HPDE6-E6E7 (cell line): ENCODE measurements around the gene GPR107.

Source experiments
- DNase-seq: peaks from one replicate; pipeline ENCODE4 v3.0.0; 2011; ENCODE audit warnings: missing footprints; ENCODE audit errors: extremely low spot score

GPR107 gene

GRCh38 chr9:130027533-130028365 is 26.0 kb upstream of the GPR107 start:
- no peak for DNase-seq

DNA sequence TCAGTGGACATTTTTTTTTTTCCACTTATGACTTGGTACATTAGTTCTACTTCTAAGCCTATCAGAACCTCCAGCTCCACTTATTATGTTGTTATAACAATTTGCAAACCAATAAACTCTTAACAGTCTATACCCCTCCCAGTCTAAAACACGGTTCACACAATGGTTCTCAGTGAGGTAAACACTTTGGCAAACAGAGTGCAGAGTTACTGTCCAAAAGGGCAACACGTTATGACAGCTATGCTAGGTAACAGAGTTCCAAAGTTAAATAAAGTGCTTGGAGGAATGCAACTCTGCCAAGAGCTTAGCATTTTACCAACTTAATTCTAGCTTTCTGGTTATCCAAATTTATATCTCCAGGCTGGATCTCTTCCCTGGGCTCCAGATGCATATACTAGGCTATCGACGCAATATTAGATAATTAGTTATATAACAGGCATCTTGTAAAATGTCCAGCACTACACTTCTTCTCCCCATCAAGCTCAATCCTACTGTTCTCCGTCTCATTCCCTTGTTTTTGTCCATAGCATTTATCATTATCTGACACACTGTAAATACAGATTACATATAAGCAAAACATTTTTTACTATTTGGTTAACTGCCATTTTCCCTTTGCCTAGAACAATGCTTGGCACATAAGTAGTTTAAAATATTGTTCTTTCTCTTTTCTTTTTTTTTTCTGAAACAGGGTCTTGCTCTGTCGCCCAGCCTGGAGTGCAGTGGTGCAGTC is 25.0 kb upstream of the GPR107 start:
- no peak for DNase-seq

DNA sequence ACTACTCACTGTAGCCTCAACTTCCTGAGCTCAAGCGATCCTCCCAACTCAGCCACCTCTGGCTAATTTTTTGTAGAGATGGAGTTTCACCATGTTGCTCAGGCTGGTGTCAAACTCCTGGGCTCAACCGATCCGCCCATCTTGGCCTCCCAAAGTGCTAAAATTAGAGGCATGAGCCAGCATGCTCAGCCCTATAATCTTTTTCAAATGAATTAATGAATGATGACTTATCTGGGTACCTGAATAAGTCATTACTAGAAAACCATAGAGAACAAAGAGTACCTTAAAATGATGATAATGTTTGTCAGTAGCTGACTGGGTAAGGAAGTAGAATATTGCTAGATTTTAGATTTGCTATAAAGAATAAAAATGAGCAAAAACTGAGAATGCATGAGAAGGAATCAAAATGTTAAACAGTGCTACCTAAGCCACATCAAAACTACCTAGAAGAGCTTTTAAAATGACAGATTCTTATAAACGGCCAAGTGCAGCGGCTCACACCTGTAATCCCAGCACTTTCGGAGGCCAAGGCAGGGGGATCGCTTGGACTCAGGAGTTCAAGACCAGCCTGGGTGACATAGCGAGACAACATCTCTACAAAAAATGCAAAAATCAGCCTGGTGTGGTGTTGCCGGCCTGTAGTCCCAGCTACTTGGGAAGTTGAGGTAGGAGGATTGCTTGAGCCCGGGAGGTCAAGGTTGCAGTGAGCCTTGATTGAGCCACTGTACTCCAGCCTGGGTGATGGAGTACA is 24.3 kb upstream of the GPR107 start:
- no peak for DNase-seq

GRCh38 chr9:130030651-130031127 is 23.0 kb upstream of the GPR107 start:
- DNase-seq = no peak

DNA sequence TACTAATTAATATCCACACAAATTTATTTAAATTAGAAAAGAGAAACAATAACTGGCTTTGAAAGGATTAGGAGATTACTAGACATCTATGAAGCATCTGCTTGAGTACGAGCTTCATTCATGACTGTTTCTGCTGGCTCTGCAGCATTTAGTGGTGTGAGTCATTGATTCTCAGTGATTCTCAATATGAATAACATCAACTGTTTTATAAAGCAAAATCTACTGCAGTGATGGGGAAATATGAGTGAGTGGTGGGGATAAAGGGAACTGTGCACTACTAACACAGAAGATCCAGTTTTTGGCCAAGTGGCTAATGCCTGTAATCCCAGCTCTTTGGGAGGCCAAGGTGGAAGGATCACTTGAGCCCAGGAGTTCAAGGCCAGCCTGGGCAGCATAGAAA is 19.1 kb upstream of the GPR107 start:
- no peak for DNase-seq

GRCh38 chr9:130036099-130036498 is 17.6 kb upstream of the GPR107 start:
- DNase-seq = no peak

DNA sequence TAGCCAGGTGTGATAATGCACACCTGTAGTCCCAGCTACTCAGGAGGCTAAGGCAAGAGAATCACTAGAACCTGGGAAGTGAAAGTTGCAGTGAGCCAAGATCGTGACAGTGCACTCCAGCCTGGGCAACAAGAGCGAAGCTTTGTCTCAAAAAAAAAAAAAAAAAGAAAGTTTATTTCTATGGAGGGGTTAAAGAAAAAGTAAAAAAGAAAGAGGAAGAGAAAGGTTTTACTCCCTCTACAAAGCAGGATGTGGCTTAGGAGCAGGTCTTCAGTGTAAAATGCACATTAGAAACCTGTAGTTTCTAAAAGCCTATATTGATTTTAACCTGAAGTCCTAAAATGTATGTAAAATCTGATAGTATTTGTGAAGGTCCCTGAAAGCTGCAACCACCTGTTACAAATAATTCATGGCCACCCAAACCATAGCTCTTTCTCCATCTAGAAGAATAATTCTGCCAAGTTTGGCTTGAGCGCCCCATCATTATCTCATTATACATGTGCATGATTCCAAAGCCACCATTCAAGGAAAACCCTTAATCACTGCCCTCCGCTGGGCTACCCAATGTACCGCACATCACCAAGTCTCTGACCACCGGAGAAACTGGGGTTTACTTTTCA is 14.1 kb upstream of the GPR107 start:
- DNase-seq = no peak

GRCh38 chr9:130040984-130041647 is 12.6 kb upstream of the GPR107 start:
- DNase-seq = no peak

GRCh38 chr9:130041648-130042405 is 11.9 kb upstream of the GPR107 start:
- DNase-seq = no peak

- DNase-seq = no peak
Observed at GRCh38 chr9:130042406-130042884, 11.3 kb upstream of the GPR107 start.

DNA sequence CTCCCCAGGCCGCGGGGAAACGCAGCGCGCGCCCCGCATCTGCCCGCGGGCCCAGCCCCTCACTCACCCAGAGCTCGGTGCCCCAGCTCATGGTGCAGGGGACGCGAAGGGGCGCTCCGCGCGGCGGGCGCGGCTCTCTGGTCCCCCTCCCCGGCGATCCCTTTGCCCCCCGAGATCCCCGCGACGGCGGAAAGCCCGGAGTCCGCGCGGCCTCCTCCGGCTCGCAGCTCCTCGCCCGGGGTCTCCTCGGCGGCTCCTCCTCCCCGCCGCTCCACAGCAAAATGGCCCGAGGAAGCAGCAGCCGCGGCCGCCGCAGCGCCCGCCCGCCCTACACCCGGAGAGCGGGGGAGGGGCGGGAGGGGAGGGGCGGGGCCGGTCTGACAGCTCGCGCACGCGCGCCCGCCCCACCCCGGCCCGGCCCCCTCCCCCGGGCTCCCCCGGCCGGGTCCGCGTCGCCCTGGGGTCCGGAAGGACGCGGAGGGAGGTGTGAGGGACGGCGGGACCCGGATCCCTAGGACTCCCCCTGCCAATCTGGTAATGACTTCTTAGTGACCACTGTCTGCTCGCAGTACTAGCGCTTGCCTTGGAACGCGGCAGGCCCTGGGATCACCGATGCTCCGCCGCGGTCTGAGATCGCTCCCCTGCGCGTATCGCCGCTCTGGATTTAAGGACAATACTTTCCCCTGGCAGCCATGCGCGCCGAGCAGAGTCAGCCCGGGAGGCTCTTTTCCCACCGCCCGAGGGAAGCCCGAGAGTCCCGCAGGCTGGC is 10.6 kb upstream of the GPR107 start, which contains the start of gene FNBP1:
Gene FNBP1, minus strand, starts transcription at position 305 of the 769 bp plus-strand sequence. Its CDS starts 214 bp downstream, at position 91.
- no peak for DNase-seq

- no peak for DNase-seq
Observed at GRCh38 chr9:130043654-130044623, 9.8 kb upstream of the GPR107 start.

DNA sequence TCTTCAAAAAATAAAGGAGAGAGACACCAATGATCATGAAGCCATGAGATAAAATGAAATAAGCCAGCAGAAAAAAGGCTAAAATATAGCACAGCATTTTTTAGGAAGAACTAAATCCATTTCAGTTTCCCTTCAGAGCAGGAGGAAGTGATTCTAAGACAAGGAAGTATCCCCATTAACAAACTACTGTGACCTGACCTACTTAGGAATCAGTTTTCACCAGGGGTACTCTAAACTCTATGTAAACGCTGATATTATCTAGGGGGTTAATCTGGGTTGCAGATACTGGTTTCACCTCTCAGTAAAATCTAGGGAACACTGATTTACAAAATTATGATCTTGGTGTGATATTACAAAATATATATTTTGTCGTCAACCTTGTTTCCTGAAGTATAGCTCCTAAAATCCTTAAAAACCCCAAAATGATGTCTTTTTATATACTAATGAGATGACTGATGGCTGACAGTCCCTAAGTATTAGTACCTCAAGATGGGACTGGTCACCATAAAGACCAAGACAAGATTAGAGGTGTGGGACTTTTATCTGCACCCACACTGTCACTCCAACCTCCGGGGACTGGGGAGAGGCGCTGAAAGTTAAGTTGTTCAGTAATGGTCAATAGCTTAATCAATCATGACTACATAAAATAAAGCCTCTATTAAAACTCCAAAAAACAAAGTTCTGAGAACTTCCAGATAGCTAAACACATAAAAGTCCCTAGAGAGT is 7.8 kb upstream of the GPR107 start:
- no peak for DNase-seq

- no peak for DNase-seq
Observed at GRCh38 chr9:130049431-130050210, 4.1 kb upstream of the GPR107 start.

GRCh38 chr9:130050462-130050861 is 3.2 kb upstream of the GPR107 start:
- DNase-seq = no peak

- DNase-seq = peak; percentile 31
Observed at GRCh38 chr9:130051855-130052254, 1.9 kb upstream of the GPR107 start.

- no peak for DNase-seq
Observed at GRCh38 chr9:130053109-130053503, 600 bp upstream of the GPR107 start.
